Heart left ventricle (tissue), 16 donors: ENCODE data around the gene CSMD2. TPM values are rescaled to one million over a fixed set of nuclear protein-coding genes. Genes with fewer than 3 reads are reported as not detected.

Experiments
- ATAC-seq, 4 donors: fragments of 200-7000 bp; cut with Tn5 transposase; one replicate each; pipeline ENCODE4 v1.9.1; 2020 to 2022; ENCODE audit warnings: moderate library complexity in 4 of 4, mild to moderate bottlenecking in 3 of 4, moderate number of reproducible peaks in 1 of 4
- DNase-seq, 5 donors: peaks; one replicate each; pipeline ENCODE4 v3.0.0-alpha.2; 2020
- H3K27ac ChIP-seq, 12 donors: fragments of 200-600 bp; sonication (generic) in 4 of 12; one replicate each; pipeline versions ENCODE4 v1.5.0 to v1.8.0; 2016 to 2022; ENCODE audit warnings: mild to moderate bottlenecking in 2 of 12
- H3K27me3 ChIP-seq, 9 donors: fragments of 200-600 bp; sonication (generic) in 2 of 9; one replicate each; pipeline versions ENCODE4 v1.5.1 to v1.8.0; 2016 to 2022; ENCODE audit warnings: mild to moderate bottlenecking in 3 of 9
- H3K36me3 ChIP-seq, 9 donors: fragments of 200-600 bp; sonication (generic) in 2 of 9; one replicate each; pipeline versions ENCODE4 v1.5.0 to v1.8.0; 2018 to 2022; ENCODE audit warnings: mild to moderate bottlenecking in 2 of 9
- H3K4me1 ChIP-seq, 12 donors: fragments of 200-600 bp; sonication (generic) in 4 of 12; one replicate each; pipeline versions ENCODE4 v1.5.0 to v1.8.0; 2016 to 2022; ENCODE audit warnings: mild to moderate bottlenecking in 3 of 12
- H3K4me3 ChIP-seq, 12 donors: fragments of 200-600 bp; sonication (generic) in 4 of 12; one replicate each; pipeline versions ENCODE4 v1.5.0 to v1.8.0; 2017 to 2022; ENCODE audit warnings: mild to moderate bottlenecking in 9 of 12, moderate library complexity in 4 of 12
- H3K9me3 ChIP-seq, 12 donors: fragments of 200-600 bp; sonication (generic) in 4 of 12; one replicate each; pipeline versions ENCODE4 v1.5.0 to v1.8.0; 2016 to 2022; ENCODE audit warnings: mild to moderate bottlenecking in 1 of 12
- POLR2A ChIP-seq, 2 donors: fragments of 450-650 bp; IDR thresholded peaks; one replicate each; pipeline ENCODE4 v1.6.1; 2017; ENCODE audit warnings: antibody characterized with exemption in 2 of 2, mild to moderate bottlenecking in 2 of 2, moderate library complexity in 2 of 2
- WGBS, 4 donors: extraction: QIAGEN DNeasy Blood & Tissue Kit in 2 of 4; methylation state at CpG; one replicate each; pipeline versions ENCODE4 v1.1.5 to v1.1.7; 2013 to 2018; 5-methylcytosine and 5-hydroxymethylcytosine counted together
- intact Hi-C, 10 donors: fragments of 100-400 bp; cut with DNase I; formaldehyde crosslinking; loops; one replicate each; pipeline versions ENCODE4 v1.11.1 to v1.14.2; 2022
- polyA plus RNA-seq, 2 donors: library from polyadenylated mRNA; stranded (reverse); fragments of 200-250 nt; gene quantifications; one replicate each; pipeline ENCODE4 v1.2.3, GENCODE V29; 2013
- total RNA-seq, 9 donors: library from RNA; depleted of rRNA in 2 of 9; stranded (reverse); fragments of >200 nt in 2 of 9; fragmentation: NEBNext Ultra II Directional in 3 of 9; extraction: Animal tissue kit (Norgen Biotek cat#: 25700) in 3 of 9; gene quantifications; one replicate each; pipeline versions ENCODE4 v1.1.0 to v1.2.4, GENCODE V29; 2016 to 2023
- TF ChIP-seq, protein P1 (sequence below), 12 donors: fragments of 200-600 bp; sonication (generic) in 4 of 12; IDR thresholded peaks; one replicate each; pipeline versions ENCODE4 v1.5.0 to v1.8.0; 2018 to 2022; ENCODE audit warnings: antibody characterized with exemption in 12 of 12, mild to moderate bottlenecking in 5 of 12
- donor health status: ischemic (EF 13 %, LVEDD 7.1; RV severe dilation, severe dysfunction).
- donor health status: healthy with polysubstance abuse.
- donor health status: DM: no; HTN: yes; CAD: no.
- donor health status: DM: no; HTN: no; CAD: no.
- donor health status: ischemic (EF 25% LVEDD 6.9; RV normal size, moderate dysfunction).
- donor health status: ischemic (EF 25% LVEDD 5.7; RV mildly dilated, moderate dysfunction).
- donor health status: healthy.
- donor health status: DM: yes; HTN: yes; CAD: no.
- donor health status: ischemic (EF 35%, LVEDD 5.7; RV mildly dilated, moderate dysfunction).
- donor health status: nonischemic (EF 11% LVEDD 7.7; RV severe dilation, severe dysfunction).
- donor health status: DM: yes; HTN: yes; CAD: no.
- donor health status: PGD.
- donor health status: ischemic (EF 29% LVEDD 5.4; RV normal size, mild dysfunction).
- donor health status: nonischemic (EF 23%, LVEDD 6.1; RV moderate dilation, normal function).

Gene CSMD2
- total and polyA plus RNA-seq, 11 donors = 0.02 to 0.79 (median 0.22) TPM

DNA sequence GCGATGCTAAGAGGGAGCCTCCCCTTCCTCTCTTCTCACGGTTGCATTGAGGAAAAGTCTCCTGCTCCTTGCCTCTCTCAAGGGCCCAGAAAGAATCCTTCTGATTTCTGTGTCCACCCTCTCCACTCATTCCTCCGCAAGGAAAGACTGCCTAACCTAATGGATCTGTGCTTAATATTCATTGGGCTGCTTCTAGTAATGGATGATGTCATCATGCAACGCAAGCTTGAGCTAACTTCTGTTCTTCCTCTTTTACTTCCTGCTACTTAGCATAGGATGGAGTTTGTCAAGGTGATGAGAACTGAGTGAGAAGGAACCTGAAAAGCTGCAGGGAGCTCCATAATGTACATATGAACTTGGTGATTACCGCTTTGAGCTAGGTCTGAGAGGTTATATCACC lies 336.4 kb downstream of the CSMD2 start:
- ATAC-seq (no peak), DNase-seq (no peak)
- intact Hi-C loops = no loop called here
- Histone ChIP-seq H3K36me3 (no peaks in the 10 kb centered on the region), H3K9me3 (no peaks in the 10 kb centered on the region), H3K4me1 (no peaks in the 10 kb centered on the region), H3K4me3 (no peak overlapping the region), H3K27ac (no peak overlapping the region), H3K27me3 (peaks cover 0 to 6% (median 0%) of the 10 kb centered on the region in 9 donors)
- 72 to 91% (median 85%) methylated on average over 4 to 5 of the region's 5 CpGs for WGBS, 4 donors
- TF ChIP-seq, protein P1, sequence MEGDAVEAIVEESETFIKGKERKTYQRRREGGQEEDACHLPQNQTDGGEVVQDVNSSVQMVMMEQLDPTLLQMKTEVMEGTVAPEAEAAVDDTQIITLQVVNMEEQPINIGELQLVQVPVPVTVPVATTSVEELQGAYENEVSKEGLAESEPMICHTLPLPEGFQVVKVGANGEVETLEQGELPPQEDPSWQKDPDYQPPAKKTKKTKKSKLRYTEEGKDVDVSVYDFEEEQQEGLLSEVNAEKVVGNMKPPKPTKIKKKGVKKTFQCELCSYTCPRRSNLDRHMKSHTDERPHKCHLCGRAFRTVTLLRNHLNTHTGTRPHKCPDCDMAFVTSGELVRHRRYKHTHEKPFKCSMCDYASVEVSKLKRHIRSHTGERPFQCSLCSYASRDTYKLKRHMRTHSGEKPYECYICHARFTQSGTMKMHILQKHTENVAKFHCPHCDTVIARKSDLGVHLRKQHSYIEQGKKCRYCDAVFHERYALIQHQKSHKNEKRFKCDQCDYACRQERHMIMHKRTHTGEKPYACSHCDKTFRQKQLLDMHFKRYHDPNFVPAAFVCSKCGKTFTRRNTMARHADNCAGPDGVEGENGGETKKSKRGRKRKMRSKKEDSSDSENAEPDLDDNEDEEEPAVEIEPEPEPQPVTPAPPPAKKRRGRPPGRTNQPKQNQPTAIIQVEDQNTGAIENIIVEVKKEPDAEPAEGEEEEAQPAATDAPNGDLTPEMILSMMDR (IDR thresholded peaks at IDR 0.05) = no peak
- no peak for TF ChIP-seq POLR2A (IDR thresholded peaks at IDR 0.05)

DNA sequence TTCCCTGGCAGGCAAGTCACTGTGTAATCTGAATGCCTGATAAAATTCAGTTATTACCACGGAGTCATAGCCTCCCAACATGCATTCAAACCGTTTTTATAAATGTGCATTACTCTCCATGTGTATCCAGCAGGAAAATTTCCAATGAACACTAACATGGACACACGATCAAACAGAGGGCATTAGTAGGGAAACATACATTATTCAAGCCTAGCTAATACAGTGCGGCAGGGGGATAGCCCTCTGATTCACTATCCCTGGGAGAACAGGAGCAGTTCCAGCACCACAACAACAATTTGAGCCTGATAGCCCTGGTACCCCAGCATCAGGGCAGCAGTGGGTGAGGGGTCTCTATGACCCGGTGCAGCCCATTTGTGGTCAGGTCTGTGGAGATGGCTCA lies 337.0 kb downstream of the CSMD2 start:
- 41 to 53% (median 46%) methylated on average over 5 of the region's 5 CpGs for WGBS, 4 donors
- Histone ChIP-seq H3K27me3 (peaks cover 0 to 6% (median 0%) of the 10 kb centered on the region in 9 donors), H3K4me1 (no peaks in the 10 kb centered on the region), H3K4me3 (no peak overlapping the region), H3K36me3 (no peaks in the 10 kb centered on the region), H3K27ac (no peak overlapping the region), H3K9me3 (no peaks in the 10 kb centered on the region)
- DNase-seq = no peak
- intact Hi-C loops = no loop called here
- ATAC-seq = no peak
- TF ChIP-seq, protein P1 (IDR thresholded peaks at IDR 0.05) = no peak
- TF ChIP-seq POLR2A (IDR thresholded peaks at IDR 0.05) = no peak

DNA sequence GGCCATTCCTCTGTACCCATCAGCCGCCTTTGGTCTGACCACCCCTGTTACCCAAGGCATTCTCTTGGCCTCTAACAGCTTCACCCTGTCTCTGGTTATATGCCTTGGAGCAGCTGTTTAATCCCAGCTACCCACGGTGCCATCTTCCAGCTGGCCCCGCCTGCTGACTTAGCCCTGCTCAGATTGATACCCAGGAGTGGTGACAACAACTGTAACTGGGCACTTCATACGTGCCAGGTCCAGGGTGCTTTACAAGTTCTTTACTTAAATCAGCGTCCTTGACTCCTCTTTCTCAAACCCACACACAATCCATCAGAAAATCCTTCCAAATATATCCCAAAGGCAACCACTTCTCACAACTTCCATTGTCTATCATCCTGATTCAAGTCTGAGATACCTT lies 338.3 kb downstream of the CSMD2 start:
- TF ChIP-seq, protein P1 (IDR thresholded peaks at IDR 0.05) = no peak
- TF ChIP-seq POLR2A (IDR thresholded peaks at IDR 0.05) = no peak
- no peak for ATAC-seq
- no peak for DNase-seq
- Histone ChIP-seq H3K36me3 (no peaks in the 10 kb centered on the region), H3K27me3 (peaks cover 0 to 6% (median 0%) of the 10 kb centered on the region in 9 donors), H3K27ac (no peak overlapping the region), H3K9me3 (no peaks in the 10 kb centered on the region), H3K4me3 (no peak overlapping the region), H3K4me1 (no peaks in the 10 kb centered on the region)
- intact Hi-C loops = no loop called here
- WGBS, 4 donors = 80 to 88% (median 82%) methylated on average over 5 of the region's 5 CpGs

DNA sequence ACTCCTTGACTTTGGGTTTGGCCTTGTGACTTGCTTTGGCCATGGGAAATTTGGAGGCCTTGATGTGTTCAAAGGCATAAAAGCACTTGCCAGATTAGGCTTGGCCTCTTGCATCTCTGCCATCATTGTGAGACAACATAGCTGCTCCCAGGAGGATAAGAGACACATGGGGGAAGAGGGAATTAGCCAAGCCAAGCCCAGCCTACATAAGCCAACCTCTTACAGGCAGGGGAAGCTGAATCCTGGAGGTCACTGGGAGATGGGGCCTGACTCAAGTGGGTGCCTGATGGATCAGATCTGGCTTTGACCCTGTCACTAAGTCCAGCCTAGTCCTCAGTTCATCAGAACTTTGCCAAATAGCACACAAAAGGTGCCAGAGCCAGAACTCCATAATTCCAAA lies 338.7 kb downstream of the CSMD2 start:
- Histone ChIP-seq H3K27me3 (peaks cover 0 to 6% (median 0%) of the 10 kb centered on the region in 9 donors), H3K9me3 (no peaks in the 10 kb centered on the region), H3K4me3 (no peak overlapping the region), H3K36me3 (no peaks in the 10 kb centered on the region), H3K27ac (no peak overlapping the region), H3K4me1 (no peaks in the 10 kb centered on the region)
- DNase-seq (no peak), ATAC-seq (no peak)
- intact Hi-C loops = no loop called here
- TF ChIP-seq POLR2A (IDR thresholded peaks at IDR 0.05) = no peak
- TF ChIP-seq, protein P1 (IDR thresholded peaks at IDR 0.05) = no peak
